GM10248 (cell line): Measurements from ENCODE around the gene ADCY4.

Experiments
- CTCF ChIA-PET: fragments of 300-600 bp; sonication (Branson Sonifier 250); formaldehyde crosslinking; extraction: SDS; loops from one replicate; lab custom pipeline; 2021; ENCODE audit warnings: antibody characterized with exemption; lab: Yijun Ruan, JAX
- POLR2A ChIA-PET: fragments of 350-650 bp; sonication (Branson Sonifier 250); formaldehyde crosslinking; extraction: SDS; loops from one replicate; lab custom pipeline; 2020; ENCODE audit warnings: antibody characterized with exemption; lab: Yijun Ruan, JAX
- DNase-seq: peaks from one replicate; pipeline ENCODE4 v3.0.0; 2012; ENCODE audit errors: extremely low spot score
- CTCF ChIP-seq: IDR thresholded peaks from 2 replicates; pipeline ENCODE4 v1.5.1; 2012; ENCODE audit warnings: mild to moderate bottlenecking, low read depth; ENCODE audit errors: extremely low read depth, missing control alignments, control extremely low read depth

Gene ADCY4

DNA sequence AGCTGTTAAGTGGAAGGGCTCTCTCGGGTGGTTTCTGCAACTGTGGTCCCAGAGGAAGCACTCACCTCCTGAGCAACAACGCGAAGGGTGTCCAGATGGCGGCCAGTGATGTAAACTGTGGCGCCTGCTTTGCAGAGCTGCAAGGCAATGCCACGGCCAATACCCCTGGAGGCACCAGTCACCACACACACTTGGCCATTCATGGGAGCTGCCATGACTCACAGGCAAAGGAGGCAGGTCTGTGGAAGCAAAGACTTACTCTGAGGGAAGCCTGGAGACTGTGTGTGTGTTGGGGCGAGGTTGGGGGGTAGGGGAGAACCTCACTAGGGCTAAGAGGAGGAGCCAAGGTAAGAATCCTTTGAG is 36.0 kb downstream of the ADCY4 start:
- DNase-seq, result no peak
- ChIA-PET POLR2A (interaction anchor here (1.0 kb wide), 1 partner anchor 57 kb away, joined by 3 read pairs; the partner anchor contains the start of gene TINF2), CTCF (interaction anchor here (0.8 to 15.5 kb wide), 14 partner anchors 11 to 240 kb away, joined by 3 to 323 read pairs (median 12); partner anchors contain the start of genes CIDEB, GMPR2, IRF9 and LTB4R)
- no peak for TF ChIP-seq CTCF

GRCh38 chr14:24297190-24297964 is 37.5 kb downstream of the ADCY4 start:
- CTCF ChIA-PET, result interaction anchor here (0.7 to 15.5 kb wide), 30 partner anchors 12 to 286 kb away, joined by 3 to 323 read pairs (median 9); partner anchors contain the start of genes CHMP4A, CIDEB, DCAF11 and GMPR2
- no peak for DNase-seq
- TF ChIP-seq CTCF, result peak; percentile 42
- POLR2A ChIA-PET, result interaction anchor here (0.6 to 1.5 kb wide), 3 partner anchors 23 to 55 kb away, joined by 3 to 9 read pairs (median 6); partner anchors contain the start of genes RABGGTA and TINF2

DNA sequence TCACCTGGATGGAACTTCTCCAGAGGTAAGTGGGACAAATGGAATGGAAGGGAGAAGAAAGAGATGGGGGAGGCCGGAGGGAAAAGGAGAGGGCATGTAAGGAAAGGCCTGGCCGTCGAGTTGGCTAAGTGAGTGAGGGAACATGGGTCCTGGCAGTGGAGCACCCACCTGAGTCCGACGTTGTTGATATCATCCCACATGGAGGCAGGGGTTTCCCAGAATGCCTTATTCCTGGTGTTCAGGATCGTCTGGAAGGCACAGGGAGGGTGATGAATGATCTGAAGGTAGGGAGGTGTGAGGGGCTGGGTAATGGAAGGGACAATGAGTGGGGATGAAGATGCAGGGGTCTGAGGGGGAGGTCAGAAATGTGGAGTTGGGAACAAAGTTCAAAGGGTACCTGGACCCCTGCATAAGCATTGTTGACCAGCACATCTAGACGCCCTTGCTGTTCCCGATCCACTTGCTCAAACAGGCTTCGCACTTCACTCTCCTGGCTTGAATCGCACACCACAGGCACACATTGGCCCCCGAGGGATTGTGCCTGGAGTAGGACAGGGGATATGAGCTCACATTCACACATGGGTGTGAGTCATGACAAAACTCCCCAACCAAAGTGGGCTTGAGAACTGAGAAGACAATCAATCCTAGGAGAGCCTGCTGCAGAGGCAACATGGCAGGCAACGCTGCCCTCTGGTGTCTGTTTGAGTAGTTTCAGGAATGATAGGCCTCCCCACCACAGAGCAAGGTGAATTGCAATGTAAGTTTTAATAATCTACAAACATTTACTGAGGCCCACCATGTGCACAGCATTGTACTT is 38.3 kb downstream of the ADCY4 start:
- POLR2A ChIA-PET, result interaction anchor here (0.5 to 1.5 kb wide), 3 partner anchors 22 to 54 kb away, joined by 3 to 9 read pairs (median 6); partner anchors contain the start of genes RABGGTA and TINF2
- TF ChIP-seq CTCF, result peak; percentile 75
- peak; percentile 81 for DNase-seq
- CTCF ChIA-PET, result interaction anchor here (0.7 to 15.5 kb wide), 30 partner anchors 12 to 285 kb away, joined by 3 to 323 read pairs (median 9); partner anchors contain the start of genes CHMP4A, CIDEB, GMPR2 and IPO4

GRCh38 chr14:24293525-24293924 is 41.3 kb downstream of the ADCY4 start:
- no peak for DNase-seq
- ChIA-PET POLR2A (interaction anchor here (1.8 kb wide), 1 partner anchor 51 kb away, joined by 6 read pairs; the partner anchor contains the start of gene TINF2), CTCF (interaction anchor here (1.1 to 15.5 kb wide), 8 partner anchors 9 to 78 kb away, joined by 4 to 323 read pairs (median 9); partner anchors contain the start of genes CIDEB, LTB4R, LTB4R2 and MDP1)
- no peak for TF ChIP-seq CTCF

GRCh38 chr14:24292118-24292807 is 42.6 kb downstream of the ADCY4 start:
- POLR2A ChIA-PET, result interaction anchor here (0.6 to 1.8 kb wide), 3 partner anchors 22 to 63 kb away, joined by 3 to 6 read pairs (median 4); partner anchors contain the start of gene TINF2
- no peak for TF ChIP-seq CTCF

More at GRCh38 chr14:24292118-24292807, 42.6 kb downstream of the ADCY4 start:
- CTCF ChIA-PET, result interaction anchor here (0.9 to 15.5 kb wide), 11 partner anchors 10 to 77 kb away, joined by 3 to 323 read pairs (median 6); partner anchors contain the start of genes CIDEB, LTB4R, LTB4R2 and MDP1
- no peak for DNase-seq
